Common myeloid progenitor, CD34-positive (primary cell): Measurements from ENCODE around the gene PAX3.

ENCODE experiments used
- CTCF ChIA-PET: fragments of 350-600 bp; sonication (Branson Sonifier 250); formaldehyde crosslinking; loops from one replicate; lab custom pipeline; 2021; ENCODE audit warnings: antibody characterized with exemption; lab: Charles Lee
- POLR2A ChIA-PET: fragments of 350-600 bp; sonication (Branson Sonifier 250); formaldehyde crosslinking; loops from one replicate; lab custom pipeline; 2021; ENCODE audit warnings: antibody characterized with exemption; lab: Charles Lee
- DNase-seq, 3 donors: peaks; one replicate each; pipeline versions ENCODE4 v3.0.0 to v3.0.0-alpha.2; 2013
- H3K27ac ChIP-seq, 2 experiments: 1 replicate in 1 of 2; 2 replicates in 1 of 2; pipeline ENCODE4 v1.7.0; 2013; ENCODE audit warnings: inconsistent platforms in 2 of 2, low read length in 2 of 2, mild to moderate bottlenecking in 2 of 2, low read depth in 1 of 2, moderate library complexity in 1 of 2; ENCODE audit not compliant: severe bottlenecking in 2 of 2, insufficient read depth in 1 of 2, poor library complexity in 1 of 2
- H3K27me3 ChIP-seq, 5 experiments: replicated peaks in 2 of 5; 1 replicate in 3 of 5; 2 replicates in 2 of 5; pipeline versions ENCODE4 v1.6.1 to v1.7.0; 2013; ENCODE audit warnings: low read length in 4 of 5, mild to moderate bottlenecking in 2 of 5, moderate library complexity in 2 of 5, inconsistent platforms in 1 of 5; ENCODE audit not compliant: insufficient read depth in 5 of 5, control insufficient read depth in 4 of 5
- H3K36me3 ChIP-seq, 4 experiments: 1 replicate in 2 of 4; 2 replicates in 2 of 4; pipeline versions ENCODE4 v1.6.1 to v1.7.0; 2013; ENCODE audit warnings: low read length in 3 of 4, control low read depth in 1 of 4, mild to moderate bottlenecking in 1 of 4; ENCODE audit not compliant: control insufficient read depth in 4 of 4, insufficient read depth in 4 of 4
- H3K4me1 ChIP-seq, 4 experiments: 1 replicate in 3 of 4; 2 replicates in 1 of 4; pipeline versions ENCODE4 v1.6.1 to v1.7.1; 2013; ENCODE audit warnings: low read length in 3 of 4, mild to moderate bottlenecking in 3 of 4, control low read depth in 1 of 4, inconsistent platforms in 1 of 4, moderate library complexity in 1 of 4; ENCODE audit not compliant: control insufficient read depth in 4 of 4, insufficient read depth in 4 of 4; ENCODE audit errors: control extremely low read depth in 1 of 4
- H3K4me3 ChIP-seq, 7 experiments: 1 replicate in 4 of 7; 2 replicates in 3 of 7; pipeline versions ENCODE4 v1.5.1 to v1.7.0; 2013; ENCODE audit warnings: mild to moderate bottlenecking in 7 of 7, low read length in 6 of 7, moderate library complexity in 6 of 7, inconsistent platforms in 2 of 7, low read depth in 2 of 7, control low read depth in 1 of 7; ENCODE audit not compliant: insufficient read depth in 4 of 7, control insufficient read depth in 1 of 7; ENCODE audit errors: extremely low read depth in 1 of 7
- H3K9me3 ChIP-seq, 5 experiments: 1 replicate in 4 of 5; 2 replicates in 1 of 5; pipeline versions ENCODE4 v1.6.1 to v1.7.1; 2013; ENCODE audit warnings: low read length in 4 of 5, mild to moderate bottlenecking in 2 of 5, inconsistent platforms in 1 of 5, low read depth in 1 of 5, moderate library complexity in 1 of 5; ENCODE audit not compliant: control insufficient read depth in 4 of 5, insufficient read depth in 2 of 5; ENCODE audit errors: control extremely low read depth in 1 of 5
- WGBS: methylation state at CpG from one replicate; pipeline ENCODE4 v1.1.5; 2013; ENCODE audit not compliant: insufficient coverage; 5-methylcytosine and 5-hydroxymethylcytosine counted together

The PAX3 gene

GRCh38 chr2:222283634-222284033 is 15.2 kb downstream of the PAX3 start:
- Histone ChIP-seq H3K27me3 (peaks cover 22 to 77% (median 39%) of the 10 kb centered on the region in 5 experiments), H3K9me3 (peaks cover 0 to 1% (median 0%) of the 10 kb centered on the region in 5 experiments), H3K4me3 (no peak overlapping the region), H3K4me1 (no peaks in the 10 kb centered on the region), H3K27ac (no peak overlapping the region), H3K36me3 (no peaks in the 10 kb centered on the region)
- ChIA-PET POLR2A (no interaction called here), CTCF (interaction anchor here (0.7 to 0.9 kb wide), 3 partner anchors 9 to 17 kb away, joined by 3 to 4 read pairs (median 3); no protein-coding TSS in a partner anchor)
- 61% methylated on average over 7 of the region's 8 CpGs for WGBS
- no peak for DNase-seq

GRCh38 chr2:222281506-222281905 is 17.3 kb downstream of the PAX3 start:
- no peak overlapping the region for H3K4me3 ChIP-seq
- no peaks in the 10 kb centered on the region for H3K4me1 ChIP-seq
- CTCF ChIA-PET, result interaction anchor here (0.6 kb wide), 1 partner anchor 123 kb away, joined by 4 read pairs; no protein-coding TSS in a partner anchor
- POLR2A ChIA-PET, result no interaction called here
- H3K9me3 ChIP-seq, result peaks cover 0 to 1% (median 0%) of the 10 kb centered on the region in 5 experiments
- no peaks in the 10 kb centered on the region for H3K36me3 ChIP-seq
- DNase-seq, result no peak
- H3K27me3 ChIP-seq, result peaks cover 20 to 70% (median 36%) of the 10 kb centered on the region in 5 experiments
- H3K27ac ChIP-seq, result no peak overlapping the region

- Histone ChIP-seq H3K27ac (no peak overlapping the region), H3K27me3 (peaks cover 19 to 70% (median 36%) of the 10 kb centered on the region in 5 experiments), H3K9me3 (peaks cover 0 to 1% (median 0%) of the 10 kb centered on the region in 5 experiments), H3K36me3 (no peaks in the 10 kb centered on the region), H3K4me1 (no peaks in the 10 kb centered on the region), H3K4me3 (no peak overlapping the region)
- ChIA-PET CTCF (no interaction called here), POLR2A (no interaction called here)
- DNase-seq, result no peak
- WGBS, result 90% methylated on average over 5 of the region's 5 CpGs
These were observed 18.0 kb downstream of the PAX3 start for GRCh38 chr2:222280795-222281194.

- ChIA-PET CTCF (interaction anchor here (0.9 kb wide), 1 partner anchor 45 kb away, joined by 3 read pairs; no protein-coding TSS in a partner anchor), POLR2A (no interaction called here)
- H3K4me1 ChIP-seq, result peaks cover 0 to 2% (median 0%) of the 10 kb centered on the region in 4 experiments
- no peak overlapping the region for H3K27ac ChIP-seq
- peaks cover 0 to 4% (median 0%) of the 10 kb centered on the region in 5 experiments for H3K9me3 ChIP-seq
- H3K27me3 ChIP-seq, result peaks cover 21 to 85% (median 40%) of the 10 kb centered on the region in 5 experiments
- no peak for DNase-seq
- H3K36me3 ChIP-seq, result no peaks in the 10 kb centered on the region
- 89% methylated on average over 2 of the region's 4 CpGs for WGBS
- no peak overlapping the region for H3K4me3 ChIP-seq
These were observed 26.3 kb downstream of the PAX3 start for GRCh38 chr2:222272446-222273015.

GRCh38 chr2:222271854-222272253 is 26.9 kb downstream of the PAX3 start:
- DNase-seq, result no peak
- Histone ChIP-seq H3K4me1 (peaks cover 0 to 2% (median 0%) of the 10 kb centered on the region in 4 experiments), H3K27me3 (peaks cover 20 to 86% (median 40%) of the 10 kb centered on the region in 5 experiments), H3K4me3 (no peak overlapping the region), H3K36me3 (no peaks in the 10 kb centered on the region), H3K27ac (no peak overlapping the region), H3K9me3 (peaks cover 0 to 4% (median 0%) of the 10 kb centered on the region in 5 experiments)
- POLR2A ChIA-PET, result no interaction called here
- CTCF ChIA-PET, result interaction anchor here (0.9 kb wide), 1 partner anchor 46 kb away, joined by 3 read pairs; no protein-coding TSS in a partner anchor
- WGBS, result 87% methylated on average over 4 of the region's 5 CpGs

- ChIA-PET POLR2A (no interaction called here), CTCF (no interaction called here)
- H3K4me3 ChIP-seq, result no peak overlapping the region
- peaks cover 0 to 4% (median 0%) of the 10 kb centered on the region in 5 experiments for H3K9me3 ChIP-seq
- H3K4me1 ChIP-seq, result peaks cover 0 to 2% (median 0%) of the 10 kb centered on the region in 4 experiments
- H3K27me3 ChIP-seq, result peaks cover 16 to 78% (median 38%) of the 10 kb centered on the region in 5 experiments
- H3K27ac ChIP-seq, result no peak overlapping the region
- no peak for DNase-seq
- no peaks in the 10 kb centered on the region for H3K36me3 ChIP-seq
- 79% methylated on average over 3 of the region's 3 CpGs for WGBS
These were observed 28.4 kb downstream of the PAX3 start for GRCh38 chr2:222270396-222270795.

GRCh38 chr2:222269132-222269531 is 29.7 kb downstream of the PAX3 start:
- Histone ChIP-seq H3K36me3 (no peaks in the 10 kb centered on the region), H3K4me1 (peaks cover 0 to 2% (median 0%) of the 10 kb centered on the region in 4 experiments), H3K27me3 (peaks cover 16 to 76% (median 36%) of the 10 kb centered on the region in 5 experiments), H3K9me3 (peaks cover 0 to 7% (median 0%) of the 10 kb centered on the region in 5 experiments), H3K4me3 (no peak overlapping the region), H3K27ac (no peak overlapping the region)
- POLR2A ChIA-PET, result no interaction called here
- 51% methylated on average over 7 of the region's 9 CpGs for WGBS
- DNase-seq, result no peak
- CTCF ChIA-PET, result no interaction called here
